HCT116 (cell line): ENCODE measurements around the gene PRKN. TPM values are rescaled to one million over a fixed set of nuclear protein-coding genes. Genes with fewer than 3 reads are reported as not detected.

Experiments used
- ATAC-seq: fragments of 200-7000 bp; cut with Tn5 transposase; 2 replicates; pipeline ENCODE4 v1.9.1; 2020; ENCODE audit warnings: mild to moderate bottlenecking, moderate library complexity
- BruUV-seq: library from RNA; stranded (reverse); fragments of 400-500 nt; replicated peaks from 2 replicates; lab custom pipeline; 2021; lab: Mats Ljungman, UMichigan
- CTCF ChIA-PET: fragments of 300-600 bp; sonication (Branson Sonifier 250); formaldehyde crosslinking; loops from one replicate; lab custom pipeline; 2021; ENCODE audit warnings: antibody characterized with exemption; lab: Charles Lee
- POLR2A ChIA-PET: fragments of 300-600, 350-600 bp; sonication (Branson Sonifier 250); formaldehyde crosslinking; loops from one replicate; lab custom pipeline; 2021; ENCODE audit warnings: antibody characterized with exemption; lab: Charles Lee
- RAD21 ChIA-PET, 2 experiments: fragments of 300-600 bp; sonication (Branson Sonifier 250); formaldehyde crosslinking; loops; one replicate each; lab custom pipeline; 2023; ENCODE audit warnings: low total read pairs in 2 of 2; ENCODE audit not compliant: uncharacterized antibody in 2 of 2, unreplicated experiment in 2 of 2, low non-redundant PET in 1 of 2; lab: Charles Lee
- DNase-seq: peaks from one replicate; pipeline ENCODE4 v3.0.0-alpha.2; 2010; ENCODE audit warnings: low read depth, low spot score
- H2AFZ ChIP-seq: fragments of 200-600 bp; shearing (Covaris generic), sonication (generic); 2 replicates; pipeline ENCODE4 v1.6.1; 2017; ENCODE audit warnings: low read depth, mixed run types, mixed read lengths, antibody characterized with exemption, low read length; ENCODE audit not compliant: poor library complexity, severe bottlenecking
- H3K27ac ChIP-seq: 2 replicates; pipeline ENCODE4 v1.5.1; 2012; ENCODE audit warnings: low read depth, low read length
- H3K27me3 ChIP-seq: fragments of 200-600 bp; sonication (generic); 2 replicates; pipeline ENCODE4 v1.6.1; 2016; ENCODE audit warnings: mixed run types, low read length, mixed read lengths; ENCODE audit not compliant: insufficient read depth
- H3K36me3 ChIP-seq, 2 experiments: fragments of 200-500 bp in 1 of 2; fragments of 200-600 bp in 1 of 2; sonication (Bioruptor generic) in 1 of 2; sonication (generic) in 1 of 2; 2 replicates each; pipeline versions ENCODE4 v1.5.1 to v1.6.1; 2014 to 2016; ENCODE audit warnings: low read length in 2 of 2, inconsistent platforms in 1 of 2, mixed read lengths in 1 of 2, mixed run types in 1 of 2; ENCODE audit not compliant: insufficient read depth in 2 of 2, control insufficient read depth in 1 of 2
- H3K4me1 ChIP-seq, 2 experiments: fragments of 200-600 bp in 1 of 2; sonication (generic) in 1 of 2; 2 replicates each; pipeline versions ENCODE4 v1.5.1 to v1.6.1; 2012 to 2017; ENCODE audit warnings: low read length in 2 of 2, inconsistent platforms in 1 of 2, mild to moderate bottlenecking in 1 of 2, mixed read lengths in 1 of 2, mixed run types in 1 of 2, moderate library complexity in 1 of 2; ENCODE audit not compliant: insufficient read depth in 2 of 2, control insufficient read depth in 1 of 2
- H3K4me2 ChIP-seq: fragments of 200-600 bp; sonication (generic); 2 replicates; pipeline ENCODE4 v1.6.1; 2017; ENCODE audit warnings: mixed run types, low read length, mixed read lengths
- H3K4me3 ChIP-seq, 2 experiments: fragments of 200-600 bp in 1 of 2; sonication (generic) in 1 of 2; replicated peaks in 1 of 2; 2 replicates each; pipeline ENCODE4 v1.5.1; 2011 to 2016; ENCODE audit warnings: low read length in 2 of 2, control low read depth in 1 of 2, low read depth in 1 of 2, mild to moderate bottlenecking in 1 of 2, mixed read lengths in 1 of 2, mixed run types in 1 of 2
- H3K79me2 ChIP-seq: fragments of 200-600 bp; sonication (generic); 2 replicates; pipeline ENCODE4 v1.6.1; 2017; ENCODE audit warnings: mild to moderate bottlenecking, mixed run types, low read length, moderate library complexity, mixed read lengths; ENCODE audit not compliant: insufficient read depth
- H3K9ac ChIP-seq: fragments of 200-600 bp; sonication (generic); 2 replicates; pipeline ENCODE4 v1.6.1; 2016; ENCODE audit warnings: low read length, mixed read lengths
- H3K9me2 ChIP-seq: fragments of 200-600 bp; sonication (generic), shearing (Covaris generic); 2 replicates; pipeline ENCODE4 v1.6.1; 2017; ENCODE audit warnings: mixed run types, mild to moderate bottlenecking, moderate library complexity; ENCODE audit not compliant: insufficient read depth
- H3K9me3 ChIP-seq, 2 experiments: fragments of 200-500 bp in 1 of 2; fragments of 200-600 bp in 1 of 2; sonication (Bioruptor generic) in 1 of 2; sonication (generic) in 1 of 2; 2 replicates each; pipeline ENCODE4 v1.6.1; 2014 to 2017; ENCODE audit warnings: low read length in 2 of 2, mixed read lengths in 2 of 2, inconsistent platforms in 1 of 2, low read depth in 1 of 2, mild to moderate bottlenecking in 1 of 2, mixed run types in 1 of 2, moderate library complexity in 1 of 2; ENCODE audit not compliant: control insufficient read depth in 1 of 2, insufficient read depth in 1 of 2
- H4K20me1 ChIP-seq: fragments of 200-600 bp; sonication (generic), shearing (Covaris generic); 2 replicates; pipeline ENCODE4 v1.6.1; 2017; ENCODE audit warnings: mixed run types, mild to moderate bottlenecking, moderate library complexity; ENCODE audit not compliant: insufficient read depth
- ATF3 ChIP-seq: IDR thresholded peaks from 2 replicates; pipeline ENCODE4 v1.6.1; 2012
- ELF1 ChIP-seq: IDR thresholded peaks from 2 replicates; pipeline ENCODE4 v1.6.1; 2012; ENCODE audit warnings: low read depth, borderline replicate concordance
- EZH2phosphoT487 ChIP-seq: fragments of 200-600 bp; IDR thresholded peaks from 2 replicates; pipeline ENCODE4 v1.6.1; 2018; ENCODE audit warnings: antibody characterized with exemption, borderline replicate concordance
- POLR2AphosphoS5 ChIP-seq: IDR thresholded peaks from 2 replicates; pipeline ENCODE4 v1.6.1; 2011; ENCODE audit warnings: mild to moderate bottlenecking, low read depth, low read length, moderate library complexity
- ZBTB33 ChIP-seq: IDR thresholded peaks from 2 replicates; pipeline ENCODE4 v1.6.1; 2011; ENCODE audit warnings: mild to moderate bottlenecking, low read length, moderate library complexity; ENCODE audit not compliant: insufficient replicate concordance; ENCODE audit errors: extremely low read depth
- intact Hi-C: fragments of 100-400 bp; cut with micrococcal nuclease; formaldehyde crosslinking; loops from 2 replicates; pipeline ENCODE4 v1.10.0; 2022
- total RNA-seq: library from RNA; stranded (reverse); gene quantifications from one replicate; pipeline ENCODE4 v1.2.1, GENCODE V29; 2021; ENCODE audit not compliant: unreplicated experiment
- TF ChIP-seq, protein P1 (sequence below): IDR thresholded peaks from 2 replicates; pipeline ENCODE4 v1.6.1; 2012; ENCODE audit warnings: low read depth

The PRKN gene
- total RNA-seq, 1 experiment from 2014 or later = 2.6 TPM

DNA sequence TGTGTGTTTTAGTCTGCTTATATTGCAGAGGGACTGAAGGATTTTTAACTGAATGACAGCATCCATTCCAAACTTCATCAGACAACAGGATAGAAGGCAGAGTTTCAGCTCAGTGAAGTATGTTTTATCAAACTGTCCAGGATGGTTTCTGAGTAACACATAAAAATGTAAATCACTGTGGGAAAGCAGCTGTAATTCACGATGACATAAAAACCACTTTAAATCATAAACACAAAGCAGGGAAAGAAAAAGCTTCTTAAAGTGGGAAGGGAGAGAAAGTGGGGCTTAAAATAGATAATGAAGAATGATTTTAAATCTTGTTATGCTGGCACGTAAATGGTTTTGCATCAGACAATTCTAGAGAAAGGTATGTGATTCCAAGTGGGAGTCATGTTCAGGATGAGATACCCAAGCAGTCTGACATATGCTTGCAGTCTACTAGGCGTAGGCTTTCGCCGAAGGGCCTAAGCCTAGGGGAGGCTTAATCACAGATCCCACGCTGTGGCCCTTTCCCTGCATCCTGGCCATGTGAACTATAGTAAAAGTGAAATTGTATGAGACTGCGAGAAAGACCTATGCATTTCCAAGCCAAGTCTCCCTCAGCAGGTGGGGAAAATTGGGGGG lies 610.6 kb downstream of the PRKN start (continued):
- TF ChIP-seq, protein P1, sequence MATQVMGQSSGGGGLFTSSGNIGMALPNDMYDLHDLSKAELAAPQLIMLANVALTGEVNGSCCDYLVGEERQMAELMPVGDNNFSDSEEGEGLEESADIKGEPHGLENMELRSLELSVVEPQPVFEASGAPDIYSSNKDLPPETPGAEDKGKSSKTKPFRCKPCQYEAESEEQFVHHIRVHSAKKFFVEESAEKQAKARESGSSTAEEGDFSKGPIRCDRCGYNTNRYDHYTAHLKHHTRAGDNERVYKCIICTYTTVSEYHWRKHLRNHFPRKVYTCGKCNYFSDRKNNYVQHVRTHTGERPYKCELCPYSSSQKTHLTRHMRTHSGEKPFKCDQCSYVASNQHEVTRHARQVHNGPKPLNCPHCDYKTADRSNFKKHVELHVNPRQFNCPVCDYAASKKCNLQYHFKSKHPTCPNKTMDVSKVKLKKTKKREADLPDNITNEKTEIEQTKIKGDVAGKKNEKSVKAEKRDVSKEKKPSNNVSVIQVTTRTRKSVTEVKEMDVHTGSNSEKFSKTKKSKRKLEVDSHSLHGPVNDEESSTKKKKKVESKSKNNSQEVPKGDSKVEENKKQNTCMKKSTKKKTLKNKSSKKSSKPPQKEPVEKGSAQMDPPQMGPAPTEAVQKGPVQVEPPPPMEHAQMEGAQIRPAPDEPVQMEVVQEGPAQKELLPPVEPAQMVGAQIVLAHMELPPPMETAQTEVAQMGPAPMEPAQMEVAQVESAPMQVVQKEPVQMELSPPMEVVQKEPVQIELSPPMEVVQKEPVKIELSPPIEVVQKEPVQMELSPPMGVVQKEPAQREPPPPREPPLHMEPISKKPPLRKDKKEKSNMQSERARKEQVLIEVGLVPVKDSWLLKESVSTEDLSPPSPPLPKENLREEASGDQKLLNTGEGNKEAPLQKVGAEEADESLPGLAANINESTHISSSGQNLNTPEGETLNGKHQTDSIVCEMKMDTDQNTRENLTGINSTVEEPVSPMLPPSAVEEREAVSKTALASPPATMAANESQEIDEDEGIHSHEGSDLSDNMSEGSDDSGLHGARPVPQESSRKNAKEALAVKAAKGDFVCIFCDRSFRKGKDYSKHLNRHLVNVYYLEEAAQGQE = no peak
- TF ChIP-seq ATF3 (no peak), ZBTB33 (no peak), ELF1 (no peak)

- DNase-seq (no peak), ATAC-seq (no peak)
- no peak overlapping the region for H3K4me3 ChIP-seq
- no peaks in the 10 kb centered on the region for H3K27me3 ChIP-seq
- H2AFZ ChIP-seq = no peak overlapping the region
- H3K9me3 ChIP-seq = no peaks in the 10 kb centered on the region
- no peaks in the 10 kb centered on the region for H3K79me2 ChIP-seq
- no peaks in the 10 kb centered on the region for H4K20me1 ChIP-seq
- H3K4me1 ChIP-seq = no peaks in the 10 kb centered on the region
- no TSS peak for BruUV-seq
- intact Hi-C loops = no loop called here
- ChIA-PET CTCF (no interaction called here), RAD21 (no interaction called here), POLR2A (no interaction called here)
- H3K36me3 ChIP-seq = no peaks in the 10 kb centered on the region
- no peak overlapping the region for H3K4me2 ChIP-seq
- TF ChIP-seq, protein P1 = no peak
- no peak for TF ChIP-seq EZH2phosphoT487
- no peak for TF ChIP-seq POLR2AphosphoS5
- no peak overlapping the region for H3K9ac ChIP-seq
- no peak overlapping the region for H3K27ac ChIP-seq
- H3K9me2 ChIP-seq = no peaks in the 10 kb centered on the region
Measured at GRCh38 chr6:162109480-162110050, 618.0 kb downstream of the PRKN start.
